KMS-11 (cell line): ENCODE results near the gene LMTK3.

Experiments
- H2AFZ ChIP-seq: fragments of 200-600 bp; sonication (generic); 2 replicates; pipeline ENCODE4 v1.6.1; 2016; ENCODE audit warnings: antibody characterized with exemption, mixed run types, low read depth
- H3K27ac ChIP-seq: fragments of 200-600 bp; sonication (generic); 2 replicates; pipeline ENCODE4 v1.6.1; 2016; ENCODE audit warnings: mild to moderate bottlenecking, mixed run types
- H3K27me3 ChIP-seq: fragments of 200-600 bp; sonication (generic); 2 replicates; pipeline ENCODE4 v1.6.1; 2017; ENCODE audit warnings: mild to moderate bottlenecking, low read depth, mixed run types, moderate library complexity; ENCODE audit not compliant: insufficient read depth
- H3K36me3 ChIP-seq: fragments of 200-600 bp; sonication (generic); 2 replicates; pipeline ENCODE4 v1.6.1; 2017; ENCODE audit warnings: mild to moderate bottlenecking, mixed run types; ENCODE audit not compliant: insufficient read depth
- H3K4me1 ChIP-seq: fragments of 200-600 bp; sonication (generic); 2 replicates; pipeline ENCODE4 v1.6.1; 2016; ENCODE audit warnings: mild to moderate bottlenecking, low read depth, mixed run types; ENCODE audit not compliant: poor library complexity, severe bottlenecking
- H3K4me2 ChIP-seq: fragments of 200-600 bp; sonication (generic); 2 replicates; pipeline ENCODE4 v1.7.0; 2016; ENCODE audit warnings: mild to moderate bottlenecking, mixed run types
- H3K4me3 ChIP-seq: fragments of 200-600 bp; sonication (generic); IDR thresholded peaks from 2 replicates; pipeline ENCODE4 v1.6.1; 2017; ENCODE audit warnings: low read depth, low read length, mixed read lengths; ENCODE audit not compliant: insufficient read depth
- H3K79me2 ChIP-seq: fragments of 200-600 bp; sonication (generic); 2 replicates; pipeline ENCODE4 v1.6.1; 2016; ENCODE audit warnings: low read depth, mixed run types; ENCODE audit not compliant: insufficient read depth
- H3K9ac ChIP-seq: fragments of 200-600 bp; sonication (generic); 2 replicates; pipeline ENCODE4 v1.6.1; 2016; ENCODE audit warnings: mild to moderate bottlenecking, mixed run types
- H4K20me1 ChIP-seq: fragments of 200-600 bp; sonication (generic); 2 replicates; pipeline ENCODE4 v1.6.1; 2016; ENCODE audit warnings: mild to moderate bottlenecking, mixed run types; ENCODE audit not compliant: insufficient read depth
- CTCF ChIP-seq: fragments of 200-600 bp; sonication (generic); conservative IDR thresholded peaks from 2 replicates; pipeline ENCODE4 v1.6.1; 2017; ENCODE audit warnings: low read depth, mild to moderate bottlenecking, antibody characterized with exemption, low read length, moderate library complexity, mixed read lengths

LMTK3 gene

GRCh38 chr19:48511800-48512503 is at the start of gene LMTK3:
TSS of gene LMTK3 (minus strand) at chr19:48511835. CDS start at chr19:48511576, 259 bp downstream.
- no peak within 1 kb of the TSS for H2AFZ ChIP-seq
- peaks cover 57% of the 10 kb centered on the region for H3K27me3 ChIP-seq
- H4K20me1 ChIP-seq, result no peaks in the 10 kb centered on the region
- H3K79me2 ChIP-seq, result no peaks in the 10 kb centered on the region
- H3K4me3 ChIP-seq, result no peak within 1 kb of the TSS
- no peak for TF ChIP-seq CTCF
- peaks cover 17% of the 10 kb centered on the region for H3K4me1 ChIP-seq
- no peak within 1 kb of the TSS for H3K27ac ChIP-seq
- H3K9ac ChIP-seq, result no peak within 1 kb of the TSS
- H3K4me2 ChIP-seq, result peak within 1 kb of the TSS; percentile 41; the same call in 1 of the 2 replicates
- H3K36me3 ChIP-seq, result no peaks in the 10 kb centered on the region

- Histone ChIP-seq H3K4me3 (no peak overlapping the region), H3K36me3 (no peaks in the 10 kb centered on the region), H3K9ac (no peak overlapping the region), H3K79me2 (no peaks in the 10 kb centered on the region), H4K20me1 (no peaks in the 10 kb centered on the region), H3K27ac (no peak overlapping the region), H3K4me2 (no peak overlapping the region), H2AFZ (no peak overlapping the region), H3K27me3 (peaks cover 48% of the 10 kb centered on the region; the same call in 1 of the 2 replicates), H3K4me1 (no peaks in the 10 kb centered on the region)
- TF ChIP-seq CTCF, result no peak
These were observed 49.8 kb upstream of the LMTK3 start for GRCh38 chr19:48561412-48561811.

GRCh38 chr19:48560095-48560530 is 48.5 kb upstream of the LMTK3 start:
- H3K4me2 ChIP-seq, result no peak overlapping the region
- H3K4me3 ChIP-seq, result no peak overlapping the region
- TF ChIP-seq CTCF, result no peak
- H3K27ac ChIP-seq, result no peak overlapping the region
- peaks cover 53% of the 10 kb centered on the region for H3K27me3 ChIP-seq
- H4K20me1 ChIP-seq, result no peaks in the 10 kb centered on the region
- H3K79me2 ChIP-seq, result no peaks in the 10 kb centered on the region
- no peak overlapping the region for H3K9ac ChIP-seq
- H3K36me3 ChIP-seq, result no peaks in the 10 kb centered on the region
- no peak overlapping the region for H2AFZ ChIP-seq
- no peaks in the 10 kb centered on the region for H3K4me1 ChIP-seq

GRCh38 chr19:48558018-48558684 is 46.5 kb upstream of the LMTK3 start:
- no peak overlapping the region for H3K4me2 ChIP-seq
- H3K79me2 ChIP-seq, result no peaks in the 10 kb centered on the region
- no peak overlapping the region for H3K9ac ChIP-seq
- H2AFZ ChIP-seq, result no peak overlapping the region
- H3K4me3 ChIP-seq, result no peak overlapping the region
- TF ChIP-seq CTCF, result no peak
- H3K27me3 ChIP-seq, result peaks cover 62% of the 10 kb centered on the region
- no peaks in the 10 kb centered on the region for H4K20me1 ChIP-seq
- H3K36me3 ChIP-seq, result no peaks in the 10 kb centered on the region
- no peaks in the 10 kb centered on the region for H3K4me1 ChIP-seq
- H3K27ac ChIP-seq, result no peak overlapping the region
